GM18873 (cell line): ENCODE data around the gene CACNA1C.

ENCODE experiments used
- ATAC-seq: cut with Tn5 transposase; IDR thresholded peaks from one replicate; pipeline ENCODE4 v1.9.1; 2021; ENCODE audit warnings: mild to moderate bottlenecking, moderate library complexity, moderate number of reproducible peaks; ENCODE audit not compliant: unreplicated experiment, low FRiP score

The CACNA1C gene

GRCh38 chr12:2456122-2456812, 403.5 kb downstream of the CACNA1C start:
- ATAC-seq, result no peak

DNA sequence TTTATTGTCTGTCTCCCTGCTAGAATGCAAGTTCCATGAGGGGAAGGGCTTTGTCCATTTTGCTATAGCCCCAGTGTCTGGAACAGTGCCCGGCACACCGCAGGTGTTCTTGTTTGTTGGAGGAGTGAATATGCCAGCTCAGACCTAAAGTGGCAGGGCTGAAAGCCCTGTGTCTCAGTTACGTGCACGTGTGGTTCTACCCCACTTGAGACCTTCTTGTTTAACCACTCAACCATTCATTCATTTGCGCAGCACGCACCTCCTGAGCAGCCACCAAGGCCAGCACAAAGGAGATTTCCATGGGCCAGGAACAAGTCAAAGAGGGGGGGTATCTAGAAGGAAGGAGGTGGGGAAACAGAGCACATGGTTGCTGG, 404.0 kb downstream of the CACNA1C start:
- ATAC-seq, result no peak

- no peak for ATAC-seq
These were observed 404.6 kb downstream of the CACNA1C start for GRCh38 chr12:2457215-2457932.

DNA sequence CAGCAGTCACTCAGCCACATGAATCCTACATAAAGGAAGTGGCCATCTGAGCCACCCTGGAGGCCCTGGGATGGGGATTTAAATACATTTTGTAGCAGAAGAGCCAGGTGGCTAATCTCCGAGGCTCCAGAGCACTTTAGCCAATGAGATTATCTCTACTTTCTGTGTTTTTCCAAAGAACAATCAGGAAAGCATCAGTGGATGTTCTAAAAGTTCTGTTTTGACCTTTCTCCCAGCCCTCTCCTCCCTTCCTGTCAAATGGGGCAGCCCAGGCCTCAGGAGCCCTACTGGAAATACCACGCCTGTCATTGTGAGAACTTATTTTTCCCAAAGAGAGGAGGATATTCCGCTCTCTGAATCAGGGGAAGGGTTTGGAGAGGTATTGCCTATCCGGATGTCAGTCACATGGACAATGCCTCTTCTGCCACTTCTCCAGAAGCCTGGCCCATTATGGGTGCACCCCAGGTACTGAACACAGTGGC, 405.2 kb downstream of the CACNA1C start:
- no peak for ATAC-seq

DNA sequence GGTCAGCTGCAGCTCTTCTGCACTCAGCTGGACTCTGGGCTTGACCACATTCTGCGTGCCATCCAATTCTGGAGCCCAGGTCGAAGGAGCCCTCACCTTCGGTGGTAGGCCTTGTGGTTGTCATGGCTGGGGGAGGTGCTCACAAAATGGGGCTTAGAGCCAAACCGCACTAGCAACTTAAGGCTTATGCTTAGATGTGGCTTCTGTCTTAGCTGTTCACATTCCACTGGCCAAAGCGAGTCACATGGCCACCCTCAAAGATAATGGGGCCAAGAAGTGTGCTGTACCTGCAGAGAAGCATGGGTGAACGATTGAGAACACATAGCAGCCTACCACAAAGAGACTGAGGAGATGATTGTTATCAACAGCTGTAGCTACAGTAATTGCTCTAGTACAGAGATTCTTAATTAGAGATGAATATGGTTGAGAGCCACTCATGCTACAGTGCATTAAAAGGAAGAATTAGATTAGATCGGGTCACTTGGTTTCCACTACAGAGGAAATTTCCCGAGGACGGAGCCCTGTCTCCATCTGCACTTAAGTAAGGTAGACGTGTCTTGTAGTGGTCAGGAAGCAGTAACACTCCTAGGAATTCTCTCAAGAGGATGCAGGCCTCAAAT, 407.4 kb downstream of the CACNA1C start:
- no peak for ATAC-seq

DNA sequence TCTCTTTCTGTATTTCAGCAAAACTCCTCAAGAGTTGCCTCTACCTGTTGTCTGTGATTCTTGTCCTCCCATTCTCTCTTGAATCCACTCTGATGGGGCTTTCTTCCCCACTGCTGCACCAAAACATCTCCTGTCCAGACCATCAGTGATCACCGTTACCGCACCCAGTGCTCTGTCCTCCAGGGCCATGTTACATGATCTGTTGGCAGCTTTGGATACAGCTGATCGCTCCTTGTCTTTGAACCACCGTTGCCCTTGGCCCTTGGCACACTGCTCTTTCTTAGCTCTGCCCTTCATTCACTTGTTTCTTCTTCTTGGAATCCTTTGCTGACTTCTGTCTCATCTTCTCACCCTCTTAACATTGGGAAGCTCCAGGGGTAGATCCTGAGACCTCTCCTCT, 408.3 kb downstream of the CACNA1C start:
- no peak for ATAC-seq

DNA sequence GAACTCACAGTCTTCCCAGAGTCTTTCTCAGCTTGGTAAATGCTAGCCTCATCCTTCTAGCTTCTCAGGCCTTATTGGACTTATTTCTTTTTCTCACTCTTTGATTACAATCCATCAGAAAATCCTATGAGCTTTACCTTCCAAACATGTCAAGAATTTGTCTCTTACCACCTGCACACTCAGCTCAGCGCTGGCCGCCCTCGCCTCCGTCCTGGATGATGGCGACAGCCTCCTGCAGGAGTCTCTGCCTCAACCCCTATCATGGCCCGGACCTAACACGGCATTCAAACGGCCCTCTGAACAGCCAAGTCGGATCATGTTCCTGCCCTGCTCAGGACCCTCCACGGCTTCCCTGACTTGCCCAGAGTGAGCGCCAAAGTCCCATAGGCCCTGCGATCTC, 408.9 kb downstream of the CACNA1C start:
- no peak for ATAC-seq

DNA sequence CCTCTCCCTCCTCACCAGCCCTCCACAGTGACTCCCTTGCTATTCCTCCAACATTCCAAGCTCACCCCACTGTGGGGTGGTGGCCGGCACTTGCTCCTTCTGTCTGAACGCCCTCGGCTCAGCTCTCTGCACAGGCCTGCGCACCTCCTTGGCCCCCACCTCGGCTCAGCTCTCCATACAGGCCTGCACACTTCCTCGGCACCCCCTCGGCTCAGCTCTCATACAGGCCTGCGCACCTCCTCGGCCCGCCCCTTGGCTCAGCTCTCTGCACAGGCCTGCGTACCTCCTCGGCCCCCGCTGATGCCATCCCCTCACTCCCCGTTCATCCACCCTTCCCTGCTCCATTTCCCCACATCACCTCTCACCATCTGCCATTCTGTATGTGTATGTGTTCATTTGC, 409.3 kb downstream of the CACNA1C start:
- ATAC-seq, result no peak

- ATAC-seq, result no peak
These were observed 410.9 kb downstream of the CACNA1C start for GRCh38 chr12:2463719-2464118.

- no peak for ATAC-seq
These were observed 412.9 kb downstream of the CACNA1C start for GRCh38 chr12:2465681-2466080.

GRCh38 chr12:2466211-2466610, 413.4 kb downstream of the CACNA1C start:
- ATAC-seq, result no peak

- no peak for ATAC-seq
These were observed 414.8 kb downstream of the CACNA1C start for GRCh38 chr12:2467447-2468195.

DNA sequence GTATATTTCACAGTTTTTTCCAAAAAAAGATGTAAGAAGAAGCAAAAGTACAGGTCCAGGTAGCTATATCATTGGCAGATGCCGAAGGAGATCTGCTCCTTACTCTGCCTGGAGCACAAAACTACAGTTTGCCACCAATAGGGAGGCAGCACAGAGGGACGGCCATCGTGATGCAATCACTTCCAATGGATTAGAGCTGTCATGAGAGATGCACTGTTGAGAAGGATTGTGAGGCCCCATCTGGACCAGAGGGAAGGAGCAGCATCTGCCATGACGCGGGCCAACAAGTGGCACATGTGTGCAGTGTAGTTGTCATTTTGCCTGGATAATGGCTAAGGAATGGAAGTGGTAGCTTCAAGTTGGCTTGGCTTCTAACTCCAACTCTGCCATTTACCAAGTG, 423.2 kb downstream of the CACNA1C start:
- no peak for ATAC-seq

DNA sequence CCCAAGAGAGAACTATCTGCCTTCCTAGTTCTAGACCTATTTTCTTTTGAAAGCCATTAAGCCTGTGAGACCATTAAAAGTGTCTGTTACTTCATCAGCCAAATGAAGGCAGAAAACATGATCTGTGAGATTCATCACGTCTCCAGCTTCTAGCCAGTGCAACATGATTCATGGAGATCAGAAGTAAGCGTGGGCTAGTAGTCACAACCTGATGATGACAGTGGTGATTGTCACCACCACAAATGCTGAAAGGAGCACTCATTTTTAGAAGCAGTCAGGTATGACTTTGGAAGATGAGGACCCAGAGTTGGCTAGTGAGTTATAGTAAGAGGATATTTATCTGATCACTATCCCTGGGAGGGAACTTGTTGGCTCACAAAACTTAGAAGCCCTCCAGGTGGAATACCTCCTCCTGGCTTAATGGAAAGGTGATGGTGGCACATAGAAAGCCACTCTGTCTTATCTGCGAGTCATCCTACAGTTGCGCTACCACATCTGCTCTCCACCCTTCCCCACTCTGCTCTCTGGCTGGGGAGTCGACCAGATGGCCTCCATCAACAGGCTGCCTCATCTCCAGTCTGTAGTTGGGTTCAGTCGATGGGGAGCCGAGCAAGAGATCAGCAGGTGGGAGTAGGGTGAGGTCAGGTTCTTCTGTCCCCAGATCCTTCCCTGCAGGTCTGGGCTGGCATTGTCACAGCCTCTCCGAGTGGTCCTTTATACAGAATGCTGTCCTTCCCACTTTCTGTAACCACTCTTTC, 424.4 kb downstream of the CACNA1C start:
- no peak for ATAC-seq

DNA sequence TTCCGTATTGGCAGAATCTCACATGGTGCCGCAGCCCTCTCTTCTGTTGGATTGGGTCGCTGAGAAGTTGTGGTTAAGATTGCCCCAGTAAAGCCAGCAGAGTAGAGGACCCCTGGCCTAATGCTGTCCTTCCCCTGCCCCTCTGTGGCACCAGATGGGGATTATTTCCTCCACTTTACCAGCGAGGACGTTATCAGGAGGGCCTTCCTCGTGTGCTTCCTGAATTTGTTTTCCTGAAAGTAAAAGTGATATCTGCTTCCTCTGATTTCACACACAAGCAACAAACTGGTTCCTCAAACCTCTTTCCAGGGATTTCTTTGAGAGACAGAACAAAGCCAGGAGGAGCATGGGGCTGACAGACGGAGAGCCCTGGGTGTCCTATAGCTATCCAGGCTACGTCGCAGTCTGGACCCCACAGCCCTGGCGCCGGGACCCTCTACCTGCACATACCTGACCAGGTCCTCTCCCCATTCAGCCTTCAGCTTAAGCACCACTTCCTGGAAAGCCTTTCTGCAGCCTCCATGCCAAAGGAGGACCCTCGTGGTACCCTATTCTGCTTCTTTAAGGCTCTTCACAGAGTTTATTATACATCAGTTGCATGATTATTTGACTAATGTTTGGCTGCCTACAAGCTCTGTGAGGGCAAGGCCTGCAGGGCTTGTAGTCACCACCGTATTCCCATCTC, 427.2 kb downstream of the CACNA1C start:
- ATAC-seq, result no peak

DNA sequence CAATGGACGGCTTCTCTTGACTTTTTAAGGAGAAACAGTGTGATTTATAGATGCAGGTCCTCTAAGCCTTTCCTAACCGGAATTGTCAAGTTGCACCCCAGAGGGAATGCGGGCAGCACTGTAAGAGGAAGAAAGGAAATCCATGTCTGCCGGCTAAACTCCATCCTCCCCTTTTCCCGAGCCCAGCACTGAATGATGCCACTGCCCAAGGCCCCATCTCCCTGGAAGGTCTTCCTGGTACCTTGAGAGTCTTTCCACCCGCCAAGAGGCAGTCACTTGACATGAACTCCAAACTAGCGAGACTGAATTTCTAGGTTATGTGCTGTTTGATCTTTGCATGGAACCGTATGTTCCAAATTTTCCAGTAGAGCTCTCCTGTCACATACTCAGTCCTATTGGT, 428.6 kb downstream of the CACNA1C start:
- no peak for ATAC-seq

DNA sequence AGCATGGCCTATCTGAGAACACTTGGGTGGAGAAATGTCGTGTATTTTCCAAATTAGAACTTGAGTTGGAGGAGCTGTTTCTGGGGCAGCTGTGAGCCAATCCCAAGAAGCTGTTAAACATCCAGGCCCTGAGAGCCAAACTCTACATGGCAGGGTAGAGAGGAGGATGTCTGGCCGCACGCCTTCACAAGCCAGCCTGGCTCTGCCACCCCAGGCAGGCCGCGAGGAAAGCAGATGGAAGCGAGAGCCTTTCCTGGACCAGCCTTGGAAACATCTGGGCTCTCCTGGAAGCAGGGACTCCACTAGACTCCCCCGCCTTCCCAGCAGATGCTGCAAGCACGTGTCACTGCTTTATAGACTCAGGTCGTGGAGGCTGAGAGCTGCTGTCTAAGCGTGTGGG, 429.2 kb downstream of the CACNA1C start:
- ATAC-seq, result no peak

DNA sequence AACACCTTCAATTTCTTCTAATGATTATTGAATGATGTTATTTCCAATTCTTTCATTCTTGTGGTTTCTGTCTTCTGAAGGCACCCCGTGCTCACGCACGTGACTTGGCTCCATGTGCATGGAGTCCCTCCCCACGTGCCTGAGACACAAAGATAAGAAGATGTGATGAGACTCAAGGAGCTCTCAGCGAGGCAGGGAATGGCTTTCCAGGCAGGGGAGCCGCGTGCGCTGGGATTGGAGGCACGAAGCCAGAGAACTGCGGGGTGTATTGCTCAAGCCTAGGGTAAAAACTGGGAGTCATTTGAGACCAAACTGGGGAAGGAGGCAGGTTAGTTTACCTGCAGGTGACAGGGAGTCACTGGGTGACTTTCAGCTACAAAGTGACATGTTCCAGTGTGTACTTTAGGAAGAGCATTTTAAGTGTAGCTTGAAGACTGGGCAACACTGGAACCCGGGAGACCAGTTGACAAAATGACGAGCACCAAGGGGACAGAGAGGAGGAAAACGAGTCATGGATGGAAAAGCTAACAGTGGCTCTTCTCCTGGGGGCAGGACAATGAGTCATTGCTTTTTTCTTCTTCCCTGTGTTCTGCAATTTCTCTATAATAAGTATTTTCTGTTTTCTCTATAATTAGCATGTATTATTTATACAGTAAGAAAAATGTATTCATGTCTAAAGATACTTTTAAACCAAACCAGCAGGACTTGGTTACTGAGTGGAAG, 430.3 kb downstream of the CACNA1C start:
- no peak for ATAC-seq

DNA sequence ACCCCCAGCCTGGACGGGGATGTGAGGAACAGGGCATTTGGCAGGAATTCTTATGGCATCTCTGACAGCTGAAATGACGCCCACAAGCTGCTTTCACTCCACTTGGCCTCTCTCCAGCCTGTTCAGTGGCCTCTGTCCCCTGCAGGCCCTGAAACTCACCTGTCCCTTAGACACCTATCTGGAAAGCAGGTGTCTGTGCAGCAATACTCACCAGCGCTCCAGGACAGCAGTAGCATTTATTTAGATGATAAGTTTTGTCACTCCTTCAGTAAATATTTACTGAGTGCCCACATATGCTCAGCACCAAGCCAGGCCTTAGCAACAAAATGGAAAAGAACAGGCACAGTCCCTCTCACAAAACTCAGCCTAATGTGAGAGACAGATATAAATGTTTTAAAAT, 430.9 kb downstream of the CACNA1C start:
- ATAC-seq, result no peak
